HEK293 (cell line): ENCODE data around the gene TSC2.

Experiments
- CTCF ChIA-PET: fragments of 350-600 bp; formaldehyde crosslinking; extraction: SDS; loops from one replicate; lab custom pipeline; 2021; ENCODE audit warnings: antibody characterized with exemption; lab: Yijun Ruan, JAX
- POLR2A ChIA-PET: fragments of 300-600 bp; formaldehyde crosslinking; extraction: SDS; loops from one replicate; lab custom pipeline; 2020; ENCODE audit warnings: antibody characterized with exemption, inconsistent platforms; lab: Yijun Ruan, JAX
- H3K27ac ChIP-seq: fragments of 200-500 bp; sonication (Bioruptor generic); 2 replicates; pipeline ENCODE4 v1.5.1; 2014; ENCODE audit warnings: low read depth, low read length, control low read depth, inconsistent platforms; ENCODE audit errors: extremely low read depth
- H3K36me3 ChIP-seq, 2 experiments: fragments of 200-500 bp in 1 of 2; sonication (Bioruptor generic) in 1 of 2; 1 replicate in 1 of 2; 2 replicates in 1 of 2; pipeline ENCODE4 v1.5.1; 2014 to 2017; ENCODE audit warnings: inconsistent platforms in 2 of 2, low read length in 2 of 2; ENCODE audit not compliant: control insufficient read depth in 2 of 2, insufficient read depth in 1 of 2
- H3K4me1 ChIP-seq: fragments of 200-500 bp; sonication (Bioruptor generic); 2 replicates; pipeline ENCODE4 v1.5.1; 2014; ENCODE audit warnings: mild to moderate bottlenecking, low read length, inconsistent platforms; ENCODE audit not compliant: control insufficient read depth, insufficient read depth
- H3K4me3 ChIP-seq: 2 replicates; pipeline ENCODE4 v1.5.1; 2011; ENCODE audit warnings: low read depth, mild to moderate bottlenecking, control low read depth, low read length, moderate library complexity
- H3K9me3 ChIP-seq: fragments of 200-500 bp; sonication (Bioruptor generic); 2 replicates; pipeline ENCODE4 v1.5.1; 2014; ENCODE audit warnings: low read depth, low read length, inconsistent platforms; ENCODE audit not compliant: control insufficient read depth, insufficient read depth
- EGR2 ChIP-seq: fragments of 450-650 bp; formaldehyde crosslinking; IDR thresholded peaks from 2 replicates; pipeline ENCODE4 v1.5.1; 2016; ENCODE audit warnings: low read depth, missing biosample characterization, missing genetic modification characterization
- GLIS1 ChIP-seq: fragments of 450-650 bp; formaldehyde crosslinking; IDR thresholded peaks from 2 replicates; pipeline ENCODE4 v1.5.1; 2016; ENCODE audit warnings: missing biosample characterization, missing genetic modification characterization
- GLIS2 ChIP-seq: fragments of 450-650 bp; formaldehyde crosslinking; IDR thresholded peaks from 2 replicates; pipeline ENCODE4 v1.5.1; 2016; ENCODE audit warnings: missing biosample characterization, missing genetic modification characterization
- IKZF3 ChIP-seq: fragments of 450-650 bp; IDR thresholded peaks from 2 replicates; pipeline ENCODE4 v1.5.0; 2018; ENCODE audit warnings: missing biosample characterization, mild to moderate bottlenecking, missing genetic modification characterization, moderate library complexity
- TCF7L2 ChIP-seq: IDR thresholded peaks from 2 replicates; pipeline ENCODE4 v1.6.1; 2011; ENCODE audit warnings: low read depth, mild to moderate bottlenecking, inconsistent platforms, low read length, moderate library complexity, borderline replicate concordance
- ZBTB8A ChIP-seq: fragments of 450-650 bp; formaldehyde crosslinking; IDR thresholded peaks from 2 replicates; pipeline ENCODE4 v1.5.1; 2016; ENCODE audit warnings: missing biosample characterization, missing genetic modification characterization
- ZFHX2 ChIP-seq: fragments of 450-650 bp; formaldehyde crosslinking; conservative IDR thresholded peaks from 2 replicates; pipeline ENCODE4 v1.5.1; 2016; ENCODE audit warnings: missing biosample characterization, missing genetic modification characterization
- ZIC2 ChIP-seq: fragments of 450-650 bp; formaldehyde crosslinking; IDR thresholded peaks from 2 replicates; pipeline ENCODE4 v1.5.1; 2016; ENCODE audit warnings: missing biosample characterization, missing genetic modification characterization
- ZNF133 ChIP-seq: fragments of 450-650 bp; formaldehyde crosslinking; IDR thresholded peaks from 2 replicates; pipeline ENCODE4 v1.5.1; 2016; ENCODE audit warnings: missing biosample characterization, missing genetic modification characterization
- ZNF280C ChIP-seq: fragments of 450-650 bp; formaldehyde crosslinking; IDR thresholded peaks from 2 replicates; pipeline ENCODE4 v1.5.1; 2016; ENCODE audit warnings: missing biosample characterization, missing genetic modification characterization
- ZNF341 ChIP-seq: fragments of 450-650 bp; formaldehyde crosslinking; IDR thresholded peaks from 2 replicates; pipeline ENCODE4; 2016; ENCODE audit warnings: low read depth, missing biosample characterization, missing genetic modification characterization
- ZNF560 ChIP-seq: fragments of 450-650 bp; formaldehyde crosslinking; IDR thresholded peaks from 2 replicates; pipeline ENCODE4 v1.5.1; 2017; ENCODE audit warnings: missing biosample characterization, missing genetic modification characterization, borderline replicate concordance
- ZNF658 ChIP-seq: fragments of 450-650 bp; formaldehyde crosslinking; IDR thresholded peaks from 2 replicates; pipeline ENCODE4; 2016; ENCODE audit warnings: missing biosample characterization, missing genetic modification characterization
- ZNF664 ChIP-seq: fragments of 450-650 bp; formaldehyde crosslinking; IDR thresholded peaks from 2 replicates; pipeline ENCODE4 v1.5.1; 2016; ENCODE audit warnings: missing biosample characterization, missing genetic modification characterization
- ZNF677 ChIP-seq: fragments of 450-650 bp; IDR thresholded peaks from 2 replicates; pipeline ENCODE4 v1.5.0; 2018; ENCODE audit warnings: missing biosample characterization, mild to moderate bottlenecking, missing genetic modification characterization, moderate library complexity
- ZNF768 ChIP-seq: fragments of 450-650 bp; formaldehyde crosslinking; IDR thresholded peaks from 2 replicates; pipeline ENCODE4 v1.5.1; 2018; ENCODE audit warnings: missing biosample characterization, mild to moderate bottlenecking, missing genetic modification characterization
- TF ChIP-seq, protein P1 (sequence below): fragments of 450-650 bp; formaldehyde crosslinking; IDR thresholded peaks from 2 replicates; pipeline ENCODE4 v1.5.1; 2016; ENCODE audit warnings: missing biosample characterization, missing genetic modification characterization
- TF ChIP-seq, protein P2 (sequence below): fragments of 450-650 bp; formaldehyde crosslinking; IDR thresholded peaks from 2 replicates; pipeline ENCODE4 v1.5.1; 2016; ENCODE audit warnings: missing biosample characterization, missing genetic modification characterization
- TF ChIP-seq, protein P3 (sequence below): fragments of 450-650 bp; formaldehyde crosslinking; IDR thresholded peaks from 2 replicates; pipeline ENCODE4 v1.5.1; 2016; ENCODE audit warnings: missing biosample characterization, missing genetic modification characterization

TSC2 gene

GRCh38 chr16:2029350-2029749 is 18.4 kb upstream of the TSC2 start:
- ChIA-PET CTCF (interaction anchor here (0.7 kb wide), 1 partner anchor 291 kb away, joined by 3 read pairs; no protein-coding TSS in a partner anchor), POLR2A (interaction anchor here (1.6 kb wide), 1 partner anchor 126 kb away, joined by 3 read pairs; the partner anchor contains the start of gene TRAF7)
- H3K9me3 ChIP-seq, result no peaks in the 10 kb centered on the region
- no peak overlapping the region for H3K27ac ChIP-seq
- H3K4me3 ChIP-seq, result no peak overlapping the region
- no peaks in the 10 kb centered on the region for H3K4me1 ChIP-seq
- peaks cover 0 to 4% of the 10 kb centered on the region in 2 experiments; a peak in 1 of 3 replicates for H3K36me3 ChIP-seq
- TF ChIP-seq, protein P1, sequence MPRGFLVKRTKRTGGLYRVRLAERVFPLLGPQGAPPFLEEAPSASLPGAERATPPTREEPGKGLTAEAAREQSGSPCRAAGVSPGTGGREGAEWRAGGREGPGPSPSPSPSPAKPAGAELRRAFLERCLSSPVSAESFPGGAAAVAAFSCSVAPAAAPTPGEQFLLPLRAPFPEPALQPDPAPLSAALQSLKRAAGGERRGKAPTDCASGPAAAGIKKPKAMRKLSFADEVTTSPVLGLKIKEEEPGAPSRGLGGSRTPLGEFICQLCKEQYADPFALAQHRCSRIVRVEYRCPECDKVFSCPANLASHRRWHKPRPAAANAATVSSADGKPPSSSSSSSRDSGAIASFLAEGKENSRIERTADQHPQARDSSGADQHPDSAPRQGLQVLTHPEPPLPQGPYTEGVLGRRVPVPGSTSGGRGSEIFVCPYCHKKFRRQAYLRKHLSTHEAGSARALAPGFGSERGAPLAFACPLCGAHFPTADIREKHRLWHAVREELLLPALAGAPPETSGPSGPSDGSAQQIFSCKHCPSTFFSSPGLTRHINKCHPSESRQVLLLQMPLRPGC, result no peak
- TF ChIP-seq EGR2 (peak; percentile 48; the same call in 1 of the 2 replicates), ZNF664 (no peak), ZFHX2 (tag by site-specific recombination) (peak; percentile 49), ZNF658 (tag by site-specific recombination) (no peak)
- TF ChIP-seq, all 188 proteins: peak for 2

DNA sequence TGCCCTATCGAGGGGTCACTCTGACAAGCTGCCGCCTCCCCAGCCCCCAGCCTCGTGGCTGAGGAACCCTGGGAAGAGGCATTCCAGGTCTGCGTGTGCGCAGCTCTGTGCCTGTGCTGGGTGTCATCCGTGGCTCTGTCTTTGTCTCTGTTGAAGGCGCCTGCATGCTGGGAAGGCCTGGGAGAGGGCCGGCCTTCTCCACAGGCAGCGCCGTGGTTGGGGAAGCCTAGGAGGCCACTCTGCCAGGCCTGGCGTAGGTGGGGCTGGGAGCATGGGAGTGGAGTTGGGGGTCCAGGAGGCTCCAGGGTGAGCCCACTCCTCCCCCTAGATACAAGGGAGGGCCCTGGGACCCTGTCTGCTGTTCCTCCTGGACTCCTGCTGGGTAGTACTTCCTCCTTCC is 17.7 kb upstream of the TSC2 start:
- Histone ChIP-seq H3K27ac (no peak overlapping the region), H3K9me3 (no peaks in the 10 kb centered on the region), H3K4me1 (no peaks in the 10 kb centered on the region), H3K36me3 (peaks cover 0 to 4% of the 10 kb centered on the region in 2 experiments; a peak in 1 of 3 replicates), H3K4me3 (no peak overlapping the region)
- CTCF ChIA-PET, result interaction anchor here (0.7 kb wide), 1 partner anchor 291 kb away, joined by 3 read pairs; no protein-coding TSS in a partner anchor
- TF ChIP-seq ZIC2 (peak; percentile 56), ZNF768 (tag by site-specific recombination) (0 out of 2 replicates have a peak, but pooled peaks have one; percentile 19), ZNF664 (no peak), TCF7L2 (no peak)
- TF ChIP-seq, protein P2, sequence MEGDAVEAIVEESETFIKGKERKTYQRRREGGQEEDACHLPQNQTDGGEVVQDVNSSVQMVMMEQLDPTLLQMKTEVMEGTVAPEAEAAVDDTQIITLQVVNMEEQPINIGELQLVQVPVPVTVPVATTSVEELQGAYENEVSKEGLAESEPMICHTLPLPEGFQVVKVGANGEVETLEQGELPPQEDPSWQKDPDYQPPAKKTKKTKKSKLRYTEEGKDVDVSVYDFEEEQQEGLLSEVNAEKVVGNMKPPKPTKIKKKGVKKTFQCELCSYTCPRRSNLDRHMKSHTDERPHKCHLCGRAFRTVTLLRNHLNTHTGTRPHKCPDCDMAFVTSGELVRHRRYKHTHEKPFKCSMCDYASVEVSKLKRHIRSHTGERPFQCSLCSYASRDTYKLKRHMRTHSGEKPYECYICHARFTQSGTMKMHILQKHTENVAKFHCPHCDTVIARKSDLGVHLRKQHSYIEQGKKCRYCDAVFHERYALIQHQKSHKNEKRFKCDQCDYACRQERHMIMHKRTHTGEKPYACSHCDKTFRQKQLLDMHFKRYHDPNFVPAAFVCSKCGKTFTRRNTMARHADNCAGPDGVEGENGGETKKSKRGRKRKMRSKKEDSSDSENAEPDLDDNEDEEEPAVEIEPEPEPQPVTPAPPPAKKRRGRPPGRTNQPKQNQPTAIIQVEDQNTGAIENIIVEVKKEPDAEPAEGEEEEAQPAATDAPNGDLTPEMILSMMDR (tag by site-specific recombination), result 0 out of 2 replicates have a peak, but pooled peaks have one; percentile 2
- TF ChIP-seq, all 188 proteins: peak for 3
- POLR2A ChIA-PET, result interaction anchor here (0.6 to 1.6 kb wide), 2 partner anchors 12 to 125 kb away, joined by 3 to 4 read pairs; partner anchors contain the start of gene TRAF7

DNA sequence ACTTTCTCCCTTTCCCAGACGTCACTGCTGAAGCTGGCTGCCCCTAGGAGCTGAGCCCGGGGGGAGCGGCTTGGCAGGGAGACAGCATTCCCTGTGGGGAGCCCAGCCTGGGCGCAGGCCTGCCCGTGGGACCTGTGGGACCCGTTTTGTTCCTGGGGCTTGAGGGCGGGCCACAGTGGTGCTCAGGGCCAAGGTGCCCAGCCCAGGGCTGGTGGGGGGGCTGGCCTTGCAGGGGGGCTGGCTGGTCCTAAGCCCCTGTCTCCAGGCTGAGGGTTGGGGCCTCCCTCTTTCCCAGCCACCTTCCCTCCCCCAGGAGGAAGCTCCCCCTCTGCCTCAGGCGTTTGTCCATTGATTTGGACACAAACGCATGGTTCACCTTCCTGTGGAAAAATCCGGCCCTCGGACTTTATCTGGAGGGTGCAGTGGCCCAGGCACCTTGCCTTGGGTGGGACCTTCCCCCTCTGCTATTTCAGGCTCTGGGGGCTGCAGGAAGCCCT is 16.7 kb upstream of the TSC2 start:
- no peak overlapping the region for H3K4me3 ChIP-seq
- ChIA-PET CTCF (no interaction called here), POLR2A (no interaction called here)
- H3K36me3 ChIP-seq, result peaks cover 0 to 4% of the 10 kb centered on the region in 2 experiments; a peak in 1 of 3 replicates
- H3K27ac ChIP-seq, result no peak overlapping the region
- H3K4me1 ChIP-seq, result peaks cover 1% of the 10 kb centered on the region; the same call in 1 of the 2 replicates
- H3K9me3 ChIP-seq, result no peaks in the 10 kb centered on the region
- no peak for TF ChIP-seq ZNF133 (tag by site-specific recombination)
- TF ChIP-seq ZNF280C (tag by site-specific recombination), result no peak
- 0 out of 2 replicates have a peak, but pooled peaks have one; percentile 11 for TF ChIP-seq IKZF3 (tag by site-specific recombination)
- TF ChIP-seq ZIC2, result peak; percentile 84
- peak; percentile 43 for TF ChIP-seq ZBTB8A (tag by site-specific recombination)
- TF ChIP-seq ZNF677 (tag by site-specific recombination), result no peak
- peak; percentile 34 for TF ChIP-seq GLIS1 (tag by site-specific recombination)
- peak; percentile 56 for TF ChIP-seq GLIS2 (tag by site-specific recombination)
- TF ChIP-seq, protein P3, sequence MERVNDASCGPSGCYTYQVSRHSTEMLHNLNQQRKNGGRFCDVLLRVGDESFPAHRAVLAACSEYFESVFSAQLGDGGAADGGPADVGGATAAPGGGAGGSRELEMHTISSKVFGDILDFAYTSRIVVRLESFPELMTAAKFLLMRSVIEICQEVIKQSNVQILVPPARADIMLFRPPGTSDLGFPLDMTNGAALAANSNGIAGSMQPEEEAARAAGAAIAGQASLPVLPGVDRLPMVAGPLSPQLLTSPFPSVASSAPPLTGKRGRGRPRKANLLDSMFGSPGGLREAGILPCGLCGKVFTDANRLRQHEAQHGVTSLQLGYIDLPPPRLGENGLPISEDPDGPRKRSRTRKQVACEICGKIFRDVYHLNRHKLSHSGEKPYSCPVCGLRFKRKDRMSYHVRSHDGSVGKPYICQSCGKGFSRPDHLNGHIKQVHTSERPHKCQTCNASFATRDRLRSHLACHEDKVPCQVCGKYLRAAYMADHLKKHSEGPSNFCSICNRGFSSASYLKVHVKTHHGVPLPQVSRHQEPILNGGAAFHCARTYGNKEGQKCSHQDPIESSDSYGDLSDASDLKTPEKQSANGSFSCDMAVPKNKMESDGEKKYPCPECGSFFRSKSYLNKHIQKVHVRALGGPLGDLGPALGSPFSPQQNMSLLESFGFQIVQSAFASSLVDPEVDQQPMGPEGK (tag by site-specific recombination), result peak; percentile 40; the same call in 1 of the 2 replicates
- TF ChIP-seq ZNF560 (tag by site-specific recombination), result no peak
- TF ChIP-seq ZNF341, result peak; percentile 63
